T-helper 1 cell treated with Interleukin-12 subunit alpha and Interleukin-12 subunit beta and Interleukin-4 antibody, amounts not matched to agents 30 μg/mL and 1 μg/mL, for 36 hours (primary cell): Measurements from ENCODE around the gene ADAMTS7.
"Not testable (repeated sequence)": the region's sequence is repeated elsewhere in the genome, so short reads cannot be mapped to it uniquely, and the experiment has no call there.

ENCODE experiments used
- H3K27ac Mint-ChIP-seq: one replicate; pipeline ENCODE4 v1.8.0; 2021; ENCODE audit warnings: mild to moderate bottlenecking, mixed read lengths
- H3K27me3 Mint-ChIP-seq: one replicate; pipeline ENCODE4 v1.8.0; 2021; ENCODE audit warnings: low read depth, mixed read lengths
- H3K36me3 Mint-ChIP-seq: one replicate; pipeline ENCODE4 v1.8.0; 2021; ENCODE audit warnings: low read depth, mixed read lengths
- H3K4me1 Mint-ChIP-seq: one replicate; pipeline ENCODE4 v1.8.0; 2021; ENCODE audit warnings: low read depth, mixed read lengths
- H3K4me3 Mint-ChIP-seq: one replicate; pipeline ENCODE4 v1.8.0; 2021; ENCODE audit warnings: mild to moderate bottlenecking, moderate library complexity, mixed read lengths
- H3K9me3 Mint-ChIP-seq: one replicate; pipeline ENCODE4 v1.8.0; 2021; ENCODE audit warnings: mixed read lengths

ADAMTS7 gene

GRCh38 chr15:78811124-78811824, at the start of gene ADAMTS7:
TSS of gene ADAMTS7 (minus strand) at chr15:78811464. CDS start at chr15:78811220, 244 bp downstream.
- peaks cover 6% of the 10 kb centered on the region for H3K4me1 Mint-ChIP-seq
- peaks cover 7% of the 10 kb centered on the region for H3K9me3 Mint-ChIP-seq
- peaks cover 49% of the 10 kb centered on the region for H3K27me3 Mint-ChIP-seq
- H3K36me3 Mint-ChIP-seq: no peaks in the 10 kb centered on the region
- H3K4me3 Mint-ChIP-seq: peak within 1 kb of the TSS; percentile 83
- H3K27ac Mint-ChIP-seq: no peak within 1 kb of the TSS

- H3K27ac Mint-ChIP-seq: peak overlapping the region; percentile 91
- no peaks in the 10 kb centered on the region for H3K9me3 Mint-ChIP-seq
- H3K4me1 Mint-ChIP-seq: peaks cover 7% of the 10 kb centered on the region
- no peaks in the 10 kb centered on the region for H3K36me3 Mint-ChIP-seq
- H3K4me3 Mint-ChIP-seq: peak overlapping the region; percentile 81
- peaks cover 9% of the 10 kb centered on the region for H3K27me3 Mint-ChIP-seq
Observed at GRCh38 chr15:78859971-78860719, 48.9 kb upstream of the ADAMTS7 start.

- Mint-ChIP-seq H3K27me3 (peaks cover 10% of the 10 kb centered on the region), H3K27ac (no peak overlapping the region), H3K36me3 (no peaks in the 10 kb centered on the region), H3K9me3 (no peaks in the 10 kb centered on the region), H3K4me3 (no peak overlapping the region), H3K4me1 (peaks cover 7% of the 10 kb centered on the region)
Observed at GRCh38 chr15:78855746-78856145, 44.5 kb upstream of the ADAMTS7 start.

GRCh38 chr15:78854833-78855372, 43.6 kb upstream of the ADAMTS7 start:
- Mint-ChIP-seq H3K4me1 (peaks cover 2% of the 10 kb centered on the region), H3K27ac (no peak overlapping the region), H3K27me3 (peaks cover 6% of the 10 kb centered on the region), H3K36me3 (no peaks in the 10 kb centered on the region), H3K4me3 (no peak overlapping the region), H3K9me3 (no peaks in the 10 kb centered on the region)

GRCh38 chr15:78853500-78853899, 42.2 kb upstream of the ADAMTS7 start:
- Mint-ChIP-seq H3K36me3 (no peaks in the 10 kb centered on the region), H3K27ac (no peak overlapping the region), H3K9me3 (no peaks in the 10 kb centered on the region), H3K4me3 (no peak overlapping the region), H3K4me1 (no peaks in the 10 kb centered on the region), H3K27me3 (peaks cover 6% of the 10 kb centered on the region)

GRCh38 chr15:78850941-78851755, 39.9 kb upstream of the ADAMTS7 start:
- Mint-ChIP-seq H3K36me3 (no peaks in the 10 kb centered on the region), H3K27ac (no peak overlapping the region), H3K9me3 (no peaks in the 10 kb centered on the region), H3K27me3 (peaks cover 6% of the 10 kb centered on the region), H3K4me3 (no peak overlapping the region), H3K4me1 (no peaks in the 10 kb centered on the region)

GRCh38 chr15:78850352-78850751, 39.1 kb upstream of the ADAMTS7 start:
- Mint-ChIP-seq H3K4me3 (no peak overlapping the region), H3K36me3 (no peaks in the 10 kb centered on the region), H3K9me3 (no peaks in the 10 kb centered on the region), H3K4me1 (no peaks in the 10 kb centered on the region), H3K27ac (no peak overlapping the region), H3K27me3 (peaks cover 6% of the 10 kb centered on the region)

- H3K27me3 Mint-ChIP-seq, H3K4me3 Mint-ChIP-seq, H3K27ac Mint-ChIP-seq, H3K9me3 Mint-ChIP-seq, H3K36me3 Mint-ChIP-seq, H3K4me1 Mint-ChIP-seq: not testable (repeated sequence)
Observed at GRCh38 chr15:78847387-78847906, 36.2 kb upstream of the ADAMTS7 start.

- H3K27ac Mint-ChIP-seq, H3K36me3 Mint-ChIP-seq, H3K4me3 Mint-ChIP-seq, H3K4me1 Mint-ChIP-seq, H3K9me3 Mint-ChIP-seq, H3K27me3 Mint-ChIP-seq: not testable (repeated sequence)
Observed at GRCh38 chr15:78846906-78847305, 35.6 kb upstream of the ADAMTS7 start.

- H3K4me1 Mint-ChIP-seq: peaks cover 2% of the 10 kb centered on the region
- H3K36me3 Mint-ChIP-seq: no peaks in the 10 kb centered on the region
- H3K27me3 Mint-ChIP-seq: peaks cover 6% of the 10 kb centered on the region
- no peak overlapping the region for H3K4me3 Mint-ChIP-seq
- no peaks in the 10 kb centered on the region for H3K9me3 Mint-ChIP-seq
- H3K27ac Mint-ChIP-seq: no peak overlapping the region
Observed at GRCh38 chr15:78842519-78842918, 31.3 kb upstream of the ADAMTS7 start.

GRCh38 chr15:78841891-78842290, 30.6 kb upstream of the ADAMTS7 start:
- Mint-ChIP-seq H3K4me3 (no peak overlapping the region), H3K27me3 (peaks cover 6% of the 10 kb centered on the region), H3K4me1 (peaks cover 2% of the 10 kb centered on the region), H3K27ac (no peak overlapping the region), H3K36me3 (no peaks in the 10 kb centered on the region), H3K9me3 (no peaks in the 10 kb centered on the region)

GRCh38 chr15:78841376-78841706, 30.1 kb upstream of the ADAMTS7 start:
- H3K27me3 Mint-ChIP-seq: peaks cover 6% of the 10 kb centered on the region
- no peak overlapping the region for H3K27ac Mint-ChIP-seq
- no peaks in the 10 kb centered on the region for H3K9me3 Mint-ChIP-seq
- H3K4me3 Mint-ChIP-seq: no peak overlapping the region
- H3K36me3 Mint-ChIP-seq: no peaks in the 10 kb centered on the region
- peaks cover 2% of the 10 kb centered on the region for H3K4me1 Mint-ChIP-seq

- peaks cover 2% of the 10 kb centered on the region for H3K4me1 Mint-ChIP-seq
- peaks cover 11% of the 10 kb centered on the region for H3K27me3 Mint-ChIP-seq
- H3K36me3 Mint-ChIP-seq: no peaks in the 10 kb centered on the region
- H3K27ac Mint-ChIP-seq: no peak overlapping the region
- H3K4me3 Mint-ChIP-seq: no peak overlapping the region
- no peaks in the 10 kb centered on the region for H3K9me3 Mint-ChIP-seq
Observed at GRCh38 chr15:78840661-78841375, 29.6 kb upstream of the ADAMTS7 start.

GRCh38 chr15:78839151-78839550, 27.9 kb upstream of the ADAMTS7 start:
- not testable (repeated sequence) for H3K27ac Mint-ChIP-seq, H3K9me3 Mint-ChIP-seq, H3K36me3 Mint-ChIP-seq, H3K4me3 Mint-ChIP-seq, H3K4me1 Mint-ChIP-seq
- peaks cover 13% of the 10 kb centered on the region for H3K27me3 Mint-ChIP-seq
